Upper lobe of left lung (tissue), 6 donors: ENCODE results near the gene ZNF248. TPM values are rescaled to one million over a fixed set of nuclear protein-coding genes. Genes with fewer than 3 reads are reported as not detected.
"Not testable (repeated sequence)": the region's sequence is repeated elsewhere in the genome, so short reads cannot be mapped to it uniquely, and the experiment has no call there.

ENCODE experiments used
- ATAC-seq, 2 donors: fragments of 200-7000 bp; cut with Tn5 transposase; one replicate each; pipeline ENCODE4 v1.9.1; 2022; ENCODE audit warnings: mild to moderate bottlenecking in 2 of 2, moderate library complexity in 2 of 2; ENCODE audit not compliant: low FRiP score in 2 of 2
- DNase-seq, 2 donors: peaks; one replicate each; pipeline ENCODE4 v3.0.0-alpha.2; 2019 to 2020
- H3K27ac ChIP-seq, 4 donors: fragments of 200-600 bp; sonication (generic); one replicate each; pipeline ENCODE4 v1.5.1; 2016 to 2019
- H3K27me3 ChIP-seq, 4 donors: fragments of 200-600 bp; sonication (generic); one replicate each; pipeline ENCODE4 v1.5.1; 2017 to 2019
- H3K36me3 ChIP-seq, 4 donors: fragments of 200-600 bp; sonication (generic); one replicate each; pipeline ENCODE4 v1.5.1; 2016 to 2019
- H3K4me1 ChIP-seq, 4 donors: fragments of 200-600 bp; sonication (generic); one replicate each; pipeline ENCODE4 v1.5.1; 2018 to 2019
- H3K4me3 ChIP-seq, 4 donors: fragments of 200-600 bp; sonication (generic); one replicate each; pipeline ENCODE4 v1.5.1; 2017 to 2019; ENCODE audit warnings: mild to moderate bottlenecking in 2 of 4, moderate library complexity in 1 of 4
- H3K9me3 ChIP-seq, 4 donors: fragments of 200-600 bp; sonication (generic); one replicate each; pipeline ENCODE4 v1.5.1; 2018 to 2019
- EP300 ChIP-seq, 4 donors: sonication (generic); formaldehyde crosslinking; IDR thresholded peaks; one replicate each; pipeline ENCODE4 v1.5.1; 2017; ENCODE audit warnings: antibody characterized with exemption in 4 of 4, control low read depth in 2 of 4
- POLR2A ChIP-seq, 4 donors: fragments of 450-650 bp; IDR thresholded peaks; one replicate each; pipeline ENCODE4 v1.5.1; 2016 to 2017; ENCODE audit warnings: antibody characterized with exemption in 4 of 4, mild to moderate bottlenecking in 2 of 4
- POLR2AphosphoS5 ChIP-seq, 2 donors: sonication (generic); formaldehyde crosslinking; IDR thresholded peaks; one replicate each; pipeline ENCODE4 v1.5.1; 2017; ENCODE audit warnings: antibody characterized with exemption in 2 of 2
- WGBS, 2 donors: methylation state at CpG; one replicate each; pipeline ENCODE4 v1.1.5; 2017 to 2018; 5-methylcytosine and 5-hydroxymethylcytosine counted together
- total RNA-seq, 6 donors: library from RNA; depleted of rRNA in 4 of 6; stranded (reverse); fragments of >200 nt in 4 of 6; gene quantifications; one replicate each; pipeline versions ENCODE4 v1.1.0 to v1.2.1, GENCODE V29; 2016 to 2021
- TF ChIP-seq, protein P1 (sequence below), 6 experiments: fragments of 450-650 bp in 4 of 6; fragments of 200-600 bp in 2 of 6; sonication (generic) in 2 of 6; IDR thresholded peaks; one replicate each; pipeline ENCODE4 v1.5.1; 2016 to 2019; ENCODE audit warnings: antibody characterized with exemption in 6 of 6
- donor health status: DM: no; HTN: no; CAD: no; lungs with moderate emphysema.
- donor health status: DM: no; HTN: yes; CAD: no; lungs with severe emphysema.

The ZNF248 gene
- total RNA-seq, 6 donors from 2014 or later: 8.5 to 38.8 (median 11.0) TPM

- Histone ChIP-seq H3K9me3 (no peaks in the 10 kb centered on the region), H3K4me1 (no peaks in the 10 kb centered on the region), H3K4me3 (no peak overlapping the region), H3K27ac (no peak overlapping the region), H3K27me3 (no peaks in the 10 kb centered on the region), H3K36me3 (no peaks in the 10 kb centered on the region)
- ATAC-seq: no peak
- WGBS, 2 donors: 70 to 72% methylated on average over 9 of the region's 9 CpGs
- no peak for TF ChIP-seq POLR2AphosphoS5 (IDR thresholded peaks at IDR 0.05)
- TF ChIP-seq, protein P1, sequence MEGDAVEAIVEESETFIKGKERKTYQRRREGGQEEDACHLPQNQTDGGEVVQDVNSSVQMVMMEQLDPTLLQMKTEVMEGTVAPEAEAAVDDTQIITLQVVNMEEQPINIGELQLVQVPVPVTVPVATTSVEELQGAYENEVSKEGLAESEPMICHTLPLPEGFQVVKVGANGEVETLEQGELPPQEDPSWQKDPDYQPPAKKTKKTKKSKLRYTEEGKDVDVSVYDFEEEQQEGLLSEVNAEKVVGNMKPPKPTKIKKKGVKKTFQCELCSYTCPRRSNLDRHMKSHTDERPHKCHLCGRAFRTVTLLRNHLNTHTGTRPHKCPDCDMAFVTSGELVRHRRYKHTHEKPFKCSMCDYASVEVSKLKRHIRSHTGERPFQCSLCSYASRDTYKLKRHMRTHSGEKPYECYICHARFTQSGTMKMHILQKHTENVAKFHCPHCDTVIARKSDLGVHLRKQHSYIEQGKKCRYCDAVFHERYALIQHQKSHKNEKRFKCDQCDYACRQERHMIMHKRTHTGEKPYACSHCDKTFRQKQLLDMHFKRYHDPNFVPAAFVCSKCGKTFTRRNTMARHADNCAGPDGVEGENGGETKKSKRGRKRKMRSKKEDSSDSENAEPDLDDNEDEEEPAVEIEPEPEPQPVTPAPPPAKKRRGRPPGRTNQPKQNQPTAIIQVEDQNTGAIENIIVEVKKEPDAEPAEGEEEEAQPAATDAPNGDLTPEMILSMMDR (IDR thresholded peaks at IDR 0.05): no peak
- no peak for TF ChIP-seq POLR2A (IDR thresholded peaks at IDR 0.05)
- no peak for TF ChIP-seq EP300 (IDR thresholded peaks at IDR 0.05)
- peak in 1 of 2 donors; percentile 78 for DNase-seq
Measured at GRCh38 chr10:37865957-37866803, 8.8 kb upstream of the ZNF248 start.

DNA sequence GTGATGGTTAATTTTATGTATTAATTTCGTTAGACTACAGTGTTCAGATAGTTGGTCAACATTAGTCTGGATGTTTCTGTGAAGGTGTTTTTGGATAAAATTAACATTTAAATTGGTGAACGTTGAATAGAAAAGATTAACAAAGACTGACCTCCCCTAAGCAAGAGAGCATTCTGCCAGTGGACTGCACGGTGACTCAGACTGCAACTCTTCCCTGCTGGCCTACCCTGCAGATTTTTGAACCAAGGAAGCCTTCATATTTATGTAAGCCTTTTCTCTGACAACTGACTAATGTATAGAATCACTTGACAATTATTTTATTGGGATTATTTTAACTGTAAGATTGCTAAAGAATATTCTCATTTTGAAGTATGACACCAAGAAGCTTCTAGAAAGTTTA is 7.9 kb upstream of the ZNF248 start:
- DNase-seq (no peak), ATAC-seq (no peak)
- H3K27ac ChIP-seq: no peak overlapping the region
- whole genome bisulfite sequencing, 2 donors: 77 to 81% methylated on average over 3 of the region's 3 CpGs
- no peaks in the 10 kb centered on the region for H3K36me3 ChIP-seq
- TF ChIP-seq, protein P1 (IDR thresholded peaks at IDR 0.05): no peak
- TF ChIP-seq EP300 (IDR thresholded peaks at IDR 0.05) (no peak), POLR2A (IDR thresholded peaks at IDR 0.05) (no peak), POLR2AphosphoS5 (IDR thresholded peaks at IDR 0.05) (no peak)
- peaks cover 0 to 3% (median 0%) of the 10 kb centered on the region in 4 donors for H3K9me3 ChIP-seq
- H3K4me1 ChIP-seq: no peaks in the 10 kb centered on the region
- no peak overlapping the region for H3K4me3 ChIP-seq
- no peaks in the 10 kb centered on the region for H3K27me3 ChIP-seq

- H3K27me3 ChIP-seq: no peaks in the 10 kb centered on the region
- DNase-seq (no peak), ATAC-seq (no peak)
- 57 to 58% methylated on average over 2 of the region's 2 CpGs for WGBS, 2 donors
- no peak overlapping the region for H3K27ac ChIP-seq
- no peak for TF ChIP-seq POLR2A (IDR thresholded peaks at IDR 0.05)
- no peak for TF ChIP-seq POLR2AphosphoS5 (IDR thresholded peaks at IDR 0.05)
- TF ChIP-seq, protein P1 (IDR thresholded peaks at IDR 0.05): no peak
- no peak for TF ChIP-seq EP300 (IDR thresholded peaks at IDR 0.05)
- H3K4me3 ChIP-seq: no peak overlapping the region
- peaks cover 0 to 3% (median 0%) of the 10 kb centered on the region in 4 donors for H3K9me3 ChIP-seq
- peaks cover 11 to 19% (median 14%) of the 10 kb centered on the region in 4 donors for H3K4me1 ChIP-seq
- H3K36me3 ChIP-seq: no peaks in the 10 kb centered on the region
Measured at GRCh38 chr10:37860494-37861190, 3.2 kb upstream of the ZNF248 start.

- H3K9me3 ChIP-seq, H3K36me3 ChIP-seq, ATAC-seq, H3K27ac ChIP-seq, H3K4me3 ChIP-seq, H3K27me3 ChIP-seq: not testable (repeated sequence)
- WGBS, 2 donors: 96 to 98% methylated on average over 16 of the region's 16 CpGs
- peak in 1 of 2 donors; percentile 50 for DNase-seq
- peaks cover 17 to 30% (median 21%) of the 10 kb centered on the region in 4 donors for H3K4me1 ChIP-seq
Measured at GRCh38 chr10:37859270-37859669, 1.9 kb upstream of the ZNF248 start.

DNA sequence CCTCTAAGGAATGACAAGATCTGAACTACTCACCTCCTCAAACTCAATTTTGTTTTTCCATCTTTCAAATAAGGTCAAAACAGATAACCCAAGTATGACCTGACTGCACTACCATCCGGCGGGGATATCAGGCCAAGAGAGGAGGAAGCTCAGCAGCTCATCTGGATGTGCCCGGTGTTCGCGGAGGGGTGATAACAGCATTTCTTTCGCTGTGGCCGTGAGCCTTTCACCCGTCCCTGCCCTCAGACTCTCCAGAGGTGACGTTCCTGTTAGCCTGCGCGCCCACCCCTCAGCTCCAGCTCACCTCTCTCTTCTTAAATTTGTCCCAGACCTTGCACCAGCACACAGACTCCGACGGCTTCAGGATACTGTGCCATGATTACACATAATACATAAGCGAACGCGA is 526 bp downstream of the ZNF248 start:
- Histone ChIP-seq H3K4me3 (peak overlapping the region; percentile 49 to 84 (median 68)), H3K9me3 (peaks cover 0 to 3% (median 0%) of the 10 kb centered on the region in 4 donors), H3K27ac (peak overlapping the region; percentile 90 to 100 (median 99)), H3K4me1 (peaks cover 17 to 32% (median 21%) of the 10 kb centered on the region in 4 donors), H3K27me3 (no peaks in the 10 kb centered on the region), H3K36me3 (peaks cover 0 to 4% (median 0%) of the 10 kb centered on the region in 4 donors)
- TF ChIP-seq, protein P1 (IDR thresholded peaks at IDR 0.05): no peak
- TF ChIP-seq POLR2AphosphoS5 (IDR thresholded peaks at IDR 0.05) (no peak), POLR2A (IDR thresholded peaks at IDR 0.05) (no peak), EP300 (IDR thresholded peaks at IDR 0.05) (no peak)
- peak in 1 of 2 donors; percentile 30 for DNase-seq
- 0 to 1% methylated on average over 13 to 16 of the region's 16 CpGs for WGBS, 2 donors
- peak in 1 of 2 donors; percentile 18 for ATAC-seq
